Breast epithelium (tissue), 4 donors: ENCODE results near the gene KRT86. TPM values are rescaled to one million over a fixed set of nuclear protein-coding genes. Genes with fewer than 3 reads are reported as not detected.
A peak's percentile ranks its signal among the peaks of the same experiment; 100 is the strongest.

Source experiments
- DNase-seq, 2 donors: peaks; one replicate each; pipeline ENCODE4 v3.0.0-alpha.2; 2019; ENCODE audit warnings: low spot score in 2 of 2
- H3K27ac ChIP-seq, 2 donors: fragments of 200-600 bp; sonication (generic) in 1 of 2; one replicate each; pipeline ENCODE4 v1.5.1; 2016 to 2019; ENCODE audit warnings: mild to moderate bottlenecking in 1 of 2
- H3K27me3 ChIP-seq, 2 donors: fragments of 200-600 bp; sonication (generic) in 1 of 2; one replicate each; pipeline versions ENCODE4 v1.5.1 to v1.6.0; 2017 to 2019; ENCODE audit warnings: control low read depth in 1 of 2, mild to moderate bottlenecking in 1 of 2
- H3K36me3 ChIP-seq: fragments of 200-600 bp; one replicate; pipeline ENCODE4 v1.5.1; 2019
- H3K4me1 ChIP-seq, 2 donors: fragments of 200-600 bp; sonication (generic); one replicate each; pipeline ENCODE4 v1.5.1; 2016 to 2019; ENCODE audit warnings: control low read depth in 1 of 2
- H3K4me3 ChIP-seq, 3 donors: fragments of 200-600 bp; sonication (generic); 1 replicate in 2 of 3; 2 replicates in 1 of 3; pipeline ENCODE4 v1.5.1; 2016 to 2019; ENCODE audit warnings: mild to moderate bottlenecking in 3 of 3, moderate library complexity in 2 of 3
- H3K9me3 ChIP-seq, 2 donors: fragments of 200-600 bp; sonication (generic) in 1 of 2; one replicate each; pipeline ENCODE4 v1.5.1; 2016 to 2019; ENCODE audit warnings: control low read depth in 1 of 2
- POLR2A ChIP-seq: fragments of 450-650 bp; IDR thresholded peaks from one replicate; pipeline ENCODE4 v1.6.1; 2016; ENCODE audit warnings: antibody characterized with exemption, mild to moderate bottlenecking, moderate library complexity
- POLR2AphosphoS5 ChIP-seq, 3 donors: sonication (generic); formaldehyde crosslinking; IDR thresholded peaks; one replicate each; pipeline ENCODE4 v1.6.1; 2017; ENCODE audit warnings: antibody characterized with exemption in 3 of 3
- intact Hi-C: fragments of 100-400 bp; cut with DNase I; formaldehyde crosslinking; loops from one replicate; pipeline ENCODE4 v1.15.1; 2023; ENCODE audit warnings: low total_unique reads
- total RNA-seq, 3 donors: library from RNA; depleted of rRNA; stranded (reverse); fragments of >200 nt; gene quantifications; one replicate each; pipeline ENCODE4 v1.1.0, GENCODE V29; 2016
- TF ChIP-seq, protein P1 (sequence below), 3 donors: fragments of 450-650 bp; IDR thresholded peaks; one replicate each; pipeline ENCODE4 v1.5.1; 2016 to 2017; ENCODE audit warnings: antibody characterized with exemption in 3 of 3, mild to moderate bottlenecking in 3 of 3, moderate library complexity in 3 of 3

Gene KRT86
- total RNA-seq, 3 donors from 2014 or later = 0.66 to 2.2 TPM; not detected in 1

- no peaks in the 10 kb centered on the region for H3K27me3 ChIP-seq
- intact Hi-C loops = no loop called here
- no peaks in the 10 kb centered on the region for H3K9me3 ChIP-seq
- peak in 1 of 2 donors; percentile 25 for DNase-seq
- TF ChIP-seq POLR2A (no peak), POLR2AphosphoS5 (IDR thresholded peaks at IDR 0.05) (no peak)
- TF ChIP-seq, protein P1, sequence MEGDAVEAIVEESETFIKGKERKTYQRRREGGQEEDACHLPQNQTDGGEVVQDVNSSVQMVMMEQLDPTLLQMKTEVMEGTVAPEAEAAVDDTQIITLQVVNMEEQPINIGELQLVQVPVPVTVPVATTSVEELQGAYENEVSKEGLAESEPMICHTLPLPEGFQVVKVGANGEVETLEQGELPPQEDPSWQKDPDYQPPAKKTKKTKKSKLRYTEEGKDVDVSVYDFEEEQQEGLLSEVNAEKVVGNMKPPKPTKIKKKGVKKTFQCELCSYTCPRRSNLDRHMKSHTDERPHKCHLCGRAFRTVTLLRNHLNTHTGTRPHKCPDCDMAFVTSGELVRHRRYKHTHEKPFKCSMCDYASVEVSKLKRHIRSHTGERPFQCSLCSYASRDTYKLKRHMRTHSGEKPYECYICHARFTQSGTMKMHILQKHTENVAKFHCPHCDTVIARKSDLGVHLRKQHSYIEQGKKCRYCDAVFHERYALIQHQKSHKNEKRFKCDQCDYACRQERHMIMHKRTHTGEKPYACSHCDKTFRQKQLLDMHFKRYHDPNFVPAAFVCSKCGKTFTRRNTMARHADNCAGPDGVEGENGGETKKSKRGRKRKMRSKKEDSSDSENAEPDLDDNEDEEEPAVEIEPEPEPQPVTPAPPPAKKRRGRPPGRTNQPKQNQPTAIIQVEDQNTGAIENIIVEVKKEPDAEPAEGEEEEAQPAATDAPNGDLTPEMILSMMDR (IDR thresholded peaks at IDR 0.05) = no peak
- no peak overlapping the region for H3K27ac ChIP-seq
- H3K4me1 ChIP-seq = no peaks in the 10 kb centered on the region
- no peak overlapping the region for H3K4me3 ChIP-seq
- H3K36me3 ChIP-seq = no peaks in the 10 kb centered on the region
These were observed 80.7 kb downstream of the KRT86 start for GRCh38 chr12:52355176-52355575.

DNA sequence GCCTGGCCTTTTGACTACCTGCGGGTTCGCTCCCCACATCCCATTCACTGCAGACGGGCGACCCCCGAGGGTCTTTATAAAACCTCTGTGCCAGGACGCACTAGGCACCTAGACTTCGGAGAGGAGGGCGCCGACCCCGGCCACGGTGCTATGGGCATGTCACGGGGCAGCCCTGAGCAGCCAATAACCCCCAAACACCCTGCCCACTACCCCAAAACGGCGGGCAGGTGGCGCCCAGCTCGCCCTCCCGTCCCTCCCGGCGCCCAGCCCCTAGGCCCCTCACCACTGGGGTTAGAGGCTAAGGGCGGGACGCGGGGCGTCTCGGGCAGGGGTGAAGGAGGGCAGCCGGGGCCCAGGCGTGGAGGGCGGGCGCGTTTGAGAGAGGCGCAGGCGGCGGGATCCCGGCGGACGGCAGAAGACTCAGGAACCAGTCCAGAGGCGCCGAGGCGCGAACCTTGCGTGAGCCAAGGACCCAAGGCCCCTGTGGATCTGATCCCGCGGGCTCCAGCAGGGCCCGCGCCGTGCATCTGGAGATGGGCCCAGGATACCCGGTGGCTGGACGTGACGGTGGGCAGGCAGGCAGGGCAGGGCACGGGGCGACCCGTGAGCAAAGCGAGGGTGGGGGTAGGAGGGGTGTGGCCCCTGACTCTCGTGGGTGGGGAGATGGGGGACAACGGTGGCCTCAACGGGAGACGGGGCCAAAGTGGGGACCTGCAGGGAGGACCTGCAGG is 81.8 kb downstream of the KRT86 start:
- H3K36me3 ChIP-seq = no peaks in the 10 kb centered on the region
- H3K27me3 ChIP-seq = no peaks in the 10 kb centered on the region
- no peak overlapping the region for H3K27ac ChIP-seq
- TF ChIP-seq POLR2AphosphoS5 (IDR thresholded peaks at IDR 0.05) (no peak), POLR2A (no peak)
- TF ChIP-seq, protein P1 (IDR thresholded peaks at IDR 0.05) = no peak
- no peaks in the 10 kb centered on the region for H3K4me1 ChIP-seq
- peak in 1 of 2 donors; percentile 51 for DNase-seq
- H3K4me3 ChIP-seq = no peak overlapping the region
- H3K9me3 ChIP-seq = no peaks in the 10 kb centered on the region
- intact Hi-C loops = no loop called here

GRCh38 chr12:52356762-52357580 is 82.5 kb downstream of the KRT86 start:
- intact Hi-C loops = no loop called here
- Histone ChIP-seq H3K36me3 (no peaks in the 10 kb centered on the region), H3K4me1 (no peaks in the 10 kb centered on the region), H3K9me3 (no peaks in the 10 kb centered on the region), H3K27ac (no peak overlapping the region), H3K4me3 (no peak overlapping the region), H3K27me3 (no peaks in the 10 kb centered on the region)
- DNase-seq = peak in 1 of 2 donors; percentile 24
- TF ChIP-seq, protein P1 (IDR thresholded peaks at IDR 0.05) = no peak
- TF ChIP-seq POLR2AphosphoS5 (IDR thresholded peaks at IDR 0.05) (no peak), POLR2A (no peak)

Other genes with a start within 250 kb of the KRT86 start
- 100 to 1,000 TPM in 1 of 3 donors, 10 to 100 TPM in 2; 35.7 to 154 (median 66.2) TPM for gene NR4A1, start 223.2 kb upstream of the KRT86 start, total RNA-seq
- 10 to 100 TPM; 35.0 to 54.2 (median 39.7) TPM for gene ATG101, start 204.7 kb upstream of the KRT86 start, total RNA-seq
- gene SMIM41, start 194.9 kb upstream of the KRT86 start, total RNA-seq = 1 to 10 TPM in 1 of 3 donors, not detected in 2; 1.3 TPM
- gene KRT80, start 82.6 kb upstream of the KRT86 start, total RNA-seq = 1 to 10 TPM in 2 of 3 donors, not detected in 1; 2.9 to 9.8 TPM
- gene KRT7, start 41.4 kb upstream of the KRT86 start, total RNA-seq = 1,000 to 10,000 TPM in 1 of 3 donors, 100 to 1,000 TPM in 1, 1 to 10 TPM in 1; 4.2 to 1,051 (median 358) TPM
- gene KRT81, start 16.9 kb downstream of the KRT86 start, total RNA-seq = 10 to 100 TPM in 1 of 3 donors, 1 to 10 TPM in 1, not detected in 1; 3.6 to 29.9 TPM
- under 1 TPM in 2 of 3 donors, not detected in 1; 0.33 to 0.59 TPM for gene KRT83, start 46.8 kb downstream of the KRT86 start, total RNA-seq
- gene KRT85, start 92.8 kb downstream of the KRT86 start, total RNA-seq = not detected
- gene KRT84, start 111.0 kb downstream of the KRT86 start, total RNA-seq = not detected
- gene KRT82, start 131.7 kb downstream of the KRT86 start, total RNA-seq = not detected
- not detected for gene KRT75, start 159.7 kb downstream of the KRT86 start, total RNA-seq
- 10 to 100 TPM in 2 of 3 donors, not detected in 1; 42.0 to 69.2 TPM for gene KRT6B, start 177.5 kb downstream of the KRT86 start, total RNA-seq
- gene KRT6C, start 199.2 kb downstream of the KRT86 start, total RNA-seq = not detected
- 1 to 10 TPM in 1 of 3 donors, under 1 TPM in 1, not detected in 1; 0.33 to 3.1 TPM for gene KRT6A, start 218.6 kb downstream of the KRT86 start, total RNA-seq
- gene KRT5, start 245.7 kb downstream of the KRT86 start, total RNA-seq = 100 to 1,000 TPM in 2 of 3 donors, 1 to 10 TPM in 1; 4.3 to 464 (median 413) TPM